GM12891 (cell line): ENCODE measurements around the gene DZIP1L.

Source experiments
- POLR2A ChIP-seq: IDR thresholded peaks from 2 replicates; pipeline ENCODE4 v1.6.1; 2011; ENCODE audit warnings: low read depth, low read length, control low read depth
- POLR2AphosphoS5 ChIP-seq: IDR thresholded peaks from 2 replicates; pipeline ENCODE4 v1.6.1; 2011; ENCODE audit warnings: low read depth, low read length, control low read depth
- POU2F2 ChIP-seq: IDR thresholded peaks from 2 replicates; pipeline ENCODE4 v1.6.1; 2011; ENCODE audit warnings: low read depth, mild to moderate bottlenecking, control low read depth, low read length, moderate library complexity
- TAF1 ChIP-seq: IDR thresholded peaks from 2 replicates; pipeline ENCODE4 v1.6.1; 2011; ENCODE audit warnings: low read depth, low read length, control low read depth

- TF ChIP-seq POLR2AphosphoS5 (no peak), POLR2A (no peak), POU2F2 (no peak), TAF1 (no peak)
These were observed 52.8 kb downstream of the DZIP1L start for GRCh38 chr3:138062626-138063025.
